PC-3 (cell line): ENCODE measurements around the gene ZNF385B. TPM values are rescaled to one million over a fixed set of nuclear protein-coding genes. Genes with fewer than 3 reads are reported as not detected.

Experiments used
- ATAC-seq: fragments of 200-7000 bp; cut with Tn5 transposase; 2 replicates; pipeline ENCODE4 v1.9.1; 2020; ENCODE audit warnings: mild to moderate bottlenecking, moderate library complexity
- BruUV-seq: library from RNA; stranded (reverse); fragments of 400-500 nt; replicated peaks from 2 replicates; lab custom pipeline; 2021; lab: Mats Ljungman, UMichigan
- CTCF ChIA-PET: fragments of 300-600 bp; sonication (Branson Sonifier 250); formaldehyde crosslinking; loops from one replicate; lab custom pipeline; 2022; ENCODE audit warnings: antibody characterized with exemption; lab: Charles Lee
- POLR2A ChIA-PET: fragments of 300-600 bp; sonication (Branson Sonifier 250); formaldehyde crosslinking; loops from one replicate; lab custom pipeline; 2022; ENCODE audit warnings: antibody characterized with exemption; ENCODE audit not compliant: unreplicated experiment; lab: Charles Lee
- DNase-seq: peaks from one replicate; pipeline ENCODE4 v3.0.0-alpha.2; 2015
- H2AFZ ChIP-seq: fragments of 300-600 bp; sonication (generic); 2 replicates; pipeline ENCODE4 v1.6.0; 2016; ENCODE audit warnings: antibody characterized with exemption, low read length
- H3F3A ChIP-seq: fragments of 300-600 bp; sonication (generic); one replicate; pipeline ENCODE4 v1.6.0; 2017; ENCODE audit warnings: antibody characterized with exemption, low read length, control low read depth, mild to moderate bottlenecking; ENCODE audit not compliant: unreplicated experiment
- H3K27ac ChIP-seq: fragments of 300-600 bp; sonication (generic); 2 replicates; pipeline ENCODE4 v1.5.1; 2016; ENCODE audit warnings: mild to moderate bottlenecking, low read length
- H3K27me3 ChIP-seq: fragments of 300-600 bp; sonication (generic); 2 replicates; pipeline ENCODE4 v1.6.1; 2016; ENCODE audit warnings: low read length, mixed read lengths
- H3K36me3 ChIP-seq: fragments of 300-600 bp; sonication (generic); 2 replicates; pipeline ENCODE4 v1.6.1; 2016; ENCODE audit warnings: low read depth, mixed run types, low read length, mixed read lengths
- H3K4me1 ChIP-seq: fragments of 300-600 bp; sonication (generic); 2 replicates; pipeline ENCODE4 v1.5.1; 2016; ENCODE audit warnings: low read length; ENCODE audit not compliant: insufficient read depth
- H3K4me2 ChIP-seq: fragments of 300-600 bp; sonication (generic); 2 replicates; pipeline ENCODE4 v1.6.0; 2016; ENCODE audit warnings: low read length
- H3K4me3 ChIP-seq: fragments of 300-600 bp; sonication (generic); 2 replicates; pipeline ENCODE4 v1.5.1; 2016; ENCODE audit warnings: mild to moderate bottlenecking, low read length, mixed read lengths
- H3K79me2 ChIP-seq: fragments of 300-600 bp; sonication (generic); 2 replicates; pipeline ENCODE4 v1.6.1; 2017; ENCODE audit warnings: low read length, mixed read lengths
- H3K9ac ChIP-seq: fragments of 300-600 bp; sonication (generic); 2 replicates; pipeline ENCODE4 v1.6.0; 2016; ENCODE audit warnings: mild to moderate bottlenecking, low read length
- H3K9me2 ChIP-seq: fragments of 300-600 bp; sonication (generic); replicated peaks from 2 replicates; pipeline ENCODE4 v1.6.1; 2016; ENCODE audit warnings: mixed run types, low read length, mixed read lengths
- H3K9me3 ChIP-seq: fragments of 300-600 bp; sonication (generic); 2 replicates; pipeline ENCODE4 v1.6.1; 2016; ENCODE audit warnings: low read length, mixed read lengths
- H4K20me1 ChIP-seq: fragments of 300-600 bp; sonication (generic); 2 replicates; pipeline ENCODE4 v1.6.1; 2016; ENCODE audit warnings: low read length, mixed read lengths
- CTCF ChIP-seq: fragments of 300-600 bp; sonication (generic); conservative IDR thresholded peaks from 2 replicates; pipeline ENCODE4 v1.5.1; 2017; ENCODE audit warnings: antibody characterized with exemption, low read depth, mild to moderate bottlenecking, low read length
- EZH2 ChIP-seq: fragments of 300-600 bp; sonication (generic); IDR thresholded peaks from one replicate; pipeline ENCODE4 v1.6.1; 2017; ENCODE audit warnings: antibody characterized with exemption, mild to moderate bottlenecking, low read length; ENCODE audit not compliant: unreplicated experiment
- EZH2phosphoT487 ChIP-seq: fragments of 300-600 bp; sonication (generic); IDR thresholded peaks from 2 replicates; pipeline ENCODE4 v1.6.1; 2018; ENCODE audit warnings: mild to moderate bottlenecking, antibody characterized with exemption, low read length, borderline replicate concordance
- intact Hi-C: fragments of 100-400 bp; cut with micrococcal nuclease; formaldehyde crosslinking; loops from 2 replicates; pipeline ENCODE4 v1.9.0; 2023
- total RNA-seq: library from RNA; depleted of rRNA; stranded (reverse); fragments of >200 nt; gene quantifications from 2 replicates; pipeline ENCODE4 v1.2.3, GENCODE V29; 2014

Gene ZNF385B
- total RNA-seq, 1 experiment from 2014 or later = 2.4 TPM

GRCh38 chr2:179720173-179720772 is 141.1 kb downstream of the ZNF385B start:
- ATAC-seq (no peak), DNase-seq (no peak)
- Histone ChIP-seq H3K36me3 (no peaks in the 10 kb centered on the region), H3K9me3 (no peaks in the 10 kb centered on the region), H3K4me3 (no peak overlapping the region), H2AFZ (no peak overlapping the region), H3K9ac (no peak overlapping the region), H4K20me1 (no peaks in the 10 kb centered on the region), H3K79me2 (no peaks in the 10 kb centered on the region), H3F3A (no peaks in the 10 kb centered on the region), H3K4me1 (peaks cover 3% of the 10 kb centered on the region), H3K9me2 (no peaks in the 10 kb centered on the region), H3K27me3 (no peaks in the 10 kb centered on the region), H3K27ac (no peak overlapping the region), H3K4me2 (no peak overlapping the region)
- POLR2A ChIA-PET = no interaction called here
- CTCF ChIA-PET = no interaction called here
- no TSS peak for BruUV-seq
- TF ChIP-seq EZH2 = no peak
- no peak for TF ChIP-seq CTCF
- no peak for TF ChIP-seq EZH2phosphoT487
- intact Hi-C loops = no loop called here

- Histone ChIP-seq H4K20me1 (no peaks in the 10 kb centered on the region), H3K36me3 (no peaks in the 10 kb centered on the region), H2AFZ (no peak overlapping the region), H3K4me3 (no peak overlapping the region), H3K9me3 (no peaks in the 10 kb centered on the region), H3K27ac (no peak overlapping the region), H3K9me2 (no peaks in the 10 kb centered on the region), H3K27me3 (no peaks in the 10 kb centered on the region), H3F3A (no peaks in the 10 kb centered on the region), H3K4me2 (no peak overlapping the region), H3K79me2 (no peaks in the 10 kb centered on the region), H3K9ac (no peak overlapping the region), H3K4me1 (peaks cover 13% of the 10 kb centered on the region)
- TF ChIP-seq EZH2phosphoT487 (no peak), CTCF (no peak)
- CTCF ChIA-PET = no interaction called here
- DNase-seq (no peak), ATAC-seq (no peak)
- POLR2A ChIA-PET = no interaction called here
- BruUV-seq = no TSS peak
- intact Hi-C loops = loop anchor here (1.0 to 5.0 kb wide), 2 partner anchors 29 to 39 kb away; no protein-coding TSS in a partner anchor
Measured at GRCh38 chr2:179715871-179716270, 145.5 kb downstream of the ZNF385B start.

- H3K27me3 ChIP-seq = no peaks in the 10 kb centered on the region
- H3K9me3 ChIP-seq = no peaks in the 10 kb centered on the region
- ATAC-seq (peak; percentile 80), DNase-seq (peak; percentile 51)
- no peaks in the 10 kb centered on the region for H3K79me2 ChIP-seq
- intact Hi-C loops = loop anchor here (5.0 kb wide), 1 partner anchor 38 kb away; no protein-coding TSS in a partner anchor
- H3K4me3 ChIP-seq = no peak overlapping the region
- H3F3A ChIP-seq = no peaks in the 10 kb centered on the region
- TF ChIP-seq CTCF (no peak), EZH2 (no peak), EZH2phosphoT487 (no peak)
- H4K20me1 ChIP-seq = no peaks in the 10 kb centered on the region
- ChIA-PET CTCF (no interaction called here), POLR2A (no interaction called here)
- H3K4me1 ChIP-seq = peaks cover 13% of the 10 kb centered on the region
- no peaks in the 10 kb centered on the region for H3K36me3 ChIP-seq
- H3K9ac ChIP-seq = no peak overlapping the region
- no peak overlapping the region for H3K27ac ChIP-seq
- no peak overlapping the region for H3K4me2 ChIP-seq
- H3K9me2 ChIP-seq = no peaks in the 10 kb centered on the region
- BruUV-seq = no TSS peak
- no peak overlapping the region for H2AFZ ChIP-seq
Measured at GRCh38 chr2:179715196-179715595, 146.2 kb downstream of the ZNF385B start.
